ENCODE data around the gene PRKG1. TPM values are rescaled to one million over a fixed set of nuclear protein-coding genes. Genes with fewer than 3 reads are reported as not detected.

PRKG1 gene
- total RNA-seq, 2 donors from 2014 or later: 8.1 to 16.6 TPM

- no peaks in the 10 kb centered on the region for H3K27me3 ChIP-seq
- no peak overlapping the region for H3K9ac ChIP-seq (ENCODE audit: low read depth in 2 of 2, low read length in 2 of 2)
- H3K9me3 ChIP-seq: no peaks in the 10 kb centered on the region
- no peak overlapping the region for H3K4me3 ChIP-seq
- TF ChIP-seq CTCF (IDR thresholded peaks at IDR 0.05): no peak
- no peak overlapping the region for H3K27ac ChIP-seq
- intact Hi-C loops (cut with DNase I): no loop called here
- no peak for DNase-seq
- H3K36me3 ChIP-seq: no peaks in the 10 kb centered on the region
- H3K4me1 ChIP-seq: no peaks in the 10 kb centered on the region
Observed at GRCh38 chr10:52092390-52092789, 1018.1 kb downstream of the PRKG1 start.

- Histone ChIP-seq H3K27ac (no peak overlapping the region), H3K27me3 (no peaks in the 10 kb centered on the region), H3K36me3 (no peaks in the 10 kb centered on the region), H3K4me1 (no peaks in the 10 kb centered on the region), H3K9me3 (no peaks in the 10 kb centered on the region), H3K4me3 (no peak overlapping the region), H3K9ac (ENCODE audit: low read depth in 2 of 2, low read length in 2 of 2) (no peak overlapping the region)
- intact Hi-C loops (cut with DNase I): no loop called here
- no peak for TF ChIP-seq CTCF (IDR thresholded peaks at IDR 0.05)
- no peak for DNase-seq
Observed at GRCh38 chr10:52098130-52098529, 1023.8 kb downstream of the PRKG1 start.

GRCh38 chr10:52099026-52099600 lies 1024.8 kb downstream of the PRKG1 start:
- Histone ChIP-seq H3K36me3 (no peaks in the 10 kb centered on the region), H3K9ac (ENCODE audit: low read depth in 2 of 2, low read length in 2 of 2) (no peak overlapping the region), H3K27ac (no peak overlapping the region), H3K4me3 (no peak overlapping the region), H3K9me3 (no peaks in the 10 kb centered on the region), H3K27me3 (no peaks in the 10 kb centered on the region), H3K4me1 (no peaks in the 10 kb centered on the region)
- intact Hi-C loops (cut with DNase I): no loop called here
- TF ChIP-seq CTCF (IDR thresholded peaks at IDR 0.05): no peak
- DNase-seq: no peak

GRCh38 chr10:52100011-52100547 lies 1025.8 kb downstream of the PRKG1 start:
- TF ChIP-seq CTCF (IDR thresholded peaks at IDR 0.05): no peak
- intact Hi-C loops (cut with DNase I): no loop called here
- Histone ChIP-seq H3K9me3 (no peaks in the 10 kb centered on the region), H3K4me1 (no peaks in the 10 kb centered on the region), H3K36me3 (no peaks in the 10 kb centered on the region), H3K4me3 (no peak overlapping the region), H3K27me3 (no peaks in the 10 kb centered on the region), H3K27ac (no peak overlapping the region), H3K9ac (ENCODE audit: low read depth in 2 of 2, low read length in 2 of 2) (no peak overlapping the region)
- DNase-seq: no peak

GRCh38 chr10:52105301-52105700 lies 1031.0 kb downstream of the PRKG1 start:
- Histone ChIP-seq H3K9me3 (no peaks in the 10 kb centered on the region), H3K27ac (no peak overlapping the region), H3K27me3 (no peaks in the 10 kb centered on the region), H3K4me3 (no peak overlapping the region), H3K9ac (ENCODE audit: low read depth in 2 of 2, low read length in 2 of 2) (no peak overlapping the region), H3K4me1 (no peaks in the 10 kb centered on the region), H3K36me3 (no peaks in the 10 kb centered on the region)
- DNase-seq: no peak
- no peak for TF ChIP-seq CTCF (IDR thresholded peaks at IDR 0.05)
- intact Hi-C loops (cut with DNase I): no loop called here

Data from colonic mucosa (tissue), 4 donors.